ENCODE data around the gene DCLK1.

GRCh38 chr13:36067746-36068381 lies 63.3 kb downstream of the DCLK1 start:
- TF ChIP-seq EGR1 (IDR thresholded peaks at IDR 0.05; ENCODE audit: borderline replicate concordance in 1 of 2, low read depth in 2 of 2, low read length in 2 of 2) (no peak), CTCF (IDR thresholded peaks at IDR 0.05 in 2 of 3, conservative IDR thresholded peaks at IDR 0.05 in 1 of 3; ENCODE audit: control insufficient read depth in 2 of 3, extremely low read depth in 1 of 3, insufficient read depth in 1 of 3, low read depth in 3 of 3, low read length in 3 of 3) (no peak), MLLT1 (IDR thresholded peaks at IDR 0.05) (no peak)
